ENCODE data around the gene DLX3. TPM values are rescaled to one million over a fixed set of nuclear protein-coding genes. Genes with fewer than 3 reads are reported as not detected.

DLX3 gene
- total RNA-seq, 4 donors from 2014 or later = 12.9 to 31.8 (median 23.8) TPM

- no peaks in the 10 kb centered on the region for H3K36me3 ChIP-seq
- no peak overlapping the region for H3K4me3 ChIP-seq
- 83% methylated on average over 13 of the region's 16 CpGs for WGBS
- no peaks in the 10 kb centered on the region for H3K27me3 ChIP-seq
- DNase-seq (ENCODE audit: low spot score in 2 of 2) = peak in 1 of 2 donors; percentile 67
- TF ChIP-seq POLR2A (IDR thresholded peaks at IDR 0.05) (no peak), POLR2AphosphoS5 (IDR thresholded peaks at IDR 0.05) (no peak), EP300 (IDR thresholded peaks at IDR 0.05) (no peak), CTCF (IDR thresholded peaks at IDR 0.05) (no peak)
- H3K27ac ChIP-seq = no peak overlapping the region
- H3K9me3 ChIP-seq = no peaks in the 10 kb centered on the region
- peaks cover 18% of the 10 kb centered on the region for H3K4me1 ChIP-seq
Observed at GRCh38 chr17:50034498-50035364, 39.7 kb upstream of the DLX3 start.

GRCh38 chr17:50033316-50033715 is 38.3 kb upstream of the DLX3 start:
- WGBS = 37% methylated on average over 6 of the region's 6 CpGs
- no peak for DNase-seq (ENCODE audit: low spot score in 2 of 2)
- no peak for TF ChIP-seq EP300 (IDR thresholded peaks at IDR 0.05)
- TF ChIP-seq POLR2A (IDR thresholded peaks at IDR 0.05) = no peak
- TF ChIP-seq POLR2AphosphoS5 (IDR thresholded peaks at IDR 0.05) = no peak
- no peak for TF ChIP-seq CTCF (IDR thresholded peaks at IDR 0.05)
- H3K36me3 ChIP-seq = no peaks in the 10 kb centered on the region
- peaks cover 2% of the 10 kb centered on the region for H3K27me3 ChIP-seq
- no peak overlapping the region for H3K4me3 ChIP-seq
- no peak overlapping the region for H3K27ac ChIP-seq
- H3K4me1 ChIP-seq = peaks cover 21% of the 10 kb centered on the region
- H3K9me3 ChIP-seq = no peaks in the 10 kb centered on the region

DNA sequence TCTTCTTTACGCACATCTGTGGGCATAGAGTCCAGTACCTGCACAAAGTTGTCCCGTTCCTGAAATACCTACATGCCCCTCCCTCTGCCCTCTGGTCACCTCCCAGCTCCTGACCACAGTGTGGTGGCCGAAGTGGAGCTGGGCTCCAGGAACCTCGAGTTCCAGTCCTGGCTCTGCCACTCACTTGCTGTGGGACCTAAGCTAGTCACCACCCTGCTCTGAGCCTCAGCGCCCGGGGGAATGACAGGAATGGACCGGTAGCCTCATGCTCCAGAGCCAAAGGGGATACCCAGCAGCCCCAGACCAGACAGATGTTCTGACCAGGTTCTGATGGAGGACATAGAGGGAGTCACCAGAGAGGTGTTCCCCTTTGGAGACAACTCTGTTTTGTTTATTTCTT is 34.2 kb upstream of the DLX3 start:
- 86% methylated on average over 7 of the region's 7 CpGs for WGBS
- no peak overlapping the region for H3K27ac ChIP-seq
- no peaks in the 10 kb centered on the region for H3K9me3 ChIP-seq
- H3K4me3 ChIP-seq = no peak overlapping the region
- no peak for TF ChIP-seq POLR2AphosphoS5 (IDR thresholded peaks at IDR 0.05)
- TF ChIP-seq EP300 (IDR thresholded peaks at IDR 0.05) = no peak
- no peak for TF ChIP-seq CTCF (IDR thresholded peaks at IDR 0.05)
- no peak for DNase-seq (ENCODE audit: low spot score in 2 of 2)
- peaks cover 13% of the 10 kb centered on the region for H3K27me3 ChIP-seq
- H3K4me1 ChIP-seq = peaks cover 25% of the 10 kb centered on the region
- H3K36me3 ChIP-seq = no peaks in the 10 kb centered on the region

GRCh38 chr17:50028736-50029120 is 33.7 kb upstream of the DLX3 start:
- H3K27ac ChIP-seq = no peak overlapping the region
- TF ChIP-seq CTCF (IDR thresholded peaks at IDR 0.05) (no peak), POLR2AphosphoS5 (IDR thresholded peaks at IDR 0.05) (no peak), POLR2A (IDR thresholded peaks at IDR 0.05) (no peak), EP300 (IDR thresholded peaks at IDR 0.05) (no peak)
- peak in 1 of 2 donors; percentile 53 for DNase-seq (ENCODE audit: low spot score in 2 of 2)
- H3K4me3 ChIP-seq = no peak overlapping the region
- WGBS = 83% methylated on average over 6 of the region's 6 CpGs
- H3K36me3 ChIP-seq = no peaks in the 10 kb centered on the region
- no peaks in the 10 kb centered on the region for H3K9me3 ChIP-seq
- H3K27me3 ChIP-seq = peaks cover 13% of the 10 kb centered on the region
- peaks cover 25% of the 10 kb centered on the region for H3K4me1 ChIP-seq

DNA sequence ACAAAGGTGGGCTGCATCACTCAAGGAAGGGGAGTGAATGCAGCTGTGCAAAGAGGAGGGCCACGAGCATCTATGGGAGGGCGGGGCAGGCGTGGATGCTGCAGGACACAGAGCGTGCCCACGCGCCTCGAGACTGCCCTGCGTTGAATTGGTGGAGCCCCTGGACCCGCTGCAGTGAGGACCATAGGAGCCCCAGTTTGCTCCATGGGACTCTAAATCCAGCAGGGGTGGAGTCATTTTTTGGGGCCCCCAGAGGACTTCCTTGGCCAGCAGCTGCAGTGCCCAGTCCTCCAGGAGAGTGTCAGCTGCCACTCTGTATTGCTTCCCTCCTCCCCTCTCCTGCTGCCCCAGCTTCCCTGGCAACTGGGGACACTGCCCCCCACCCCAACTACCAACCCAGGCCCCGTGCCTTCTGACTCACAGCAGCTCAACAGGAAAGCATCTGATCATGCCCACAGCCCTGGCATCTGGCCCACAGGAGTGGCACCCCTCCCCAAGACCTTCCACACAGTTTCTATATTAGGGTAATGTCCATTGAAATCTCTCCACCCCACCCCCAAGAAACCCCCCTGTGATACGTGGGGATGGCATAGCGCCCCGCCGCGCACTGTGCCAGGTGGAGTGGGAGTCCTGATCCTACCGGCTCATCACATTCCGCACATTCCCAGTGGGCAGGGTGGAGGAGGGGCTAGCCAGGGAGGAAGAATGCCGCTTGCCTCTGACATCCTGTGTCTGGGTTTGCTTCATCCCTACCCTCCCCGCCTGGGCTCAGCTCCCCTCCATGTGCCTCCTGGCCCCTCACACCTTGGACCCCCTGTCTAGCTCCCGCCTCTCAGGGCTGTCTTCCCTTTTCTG is 33.1 kb upstream of the DLX3 start:
- 30% methylated on average over 4 of the region's 20 CpGs for WGBS
- peaks cover 21% of the 10 kb centered on the region for H3K4me1 ChIP-seq
- H3K27ac ChIP-seq = peak overlapping the region; percentile 37
- H3K4me3 ChIP-seq = peak overlapping the region; percentile 27
- no peaks in the 10 kb centered on the region for H3K36me3 ChIP-seq
- H3K27me3 ChIP-seq = peaks cover 13% of the 10 kb centered on the region
- no peaks in the 10 kb centered on the region for H3K9me3 ChIP-seq
- no peak for DNase-seq (ENCODE audit: low spot score in 2 of 2)
- TF ChIP-seq EP300 (IDR thresholded peaks at IDR 0.05) = no peak
- no peak for TF ChIP-seq POLR2A (IDR thresholded peaks at IDR 0.05)
- no peak for TF ChIP-seq CTCF (IDR thresholded peaks at IDR 0.05)
- TF ChIP-seq POLR2AphosphoS5 (IDR thresholded peaks at IDR 0.05) = no peak
